Measurements from ENCODE around the gene DIS3. TPM values are rescaled to one million over a fixed set of nuclear protein-coding genes. Genes with fewer than 3 reads are reported as not detected.
"Not testable (repeated sequence)": the region's sequence is repeated elsewhere in the genome, so short reads cannot be mapped to it uniquely, and the experiment has no call there.

Gene DIS3
- total RNA-seq, 1 donor from 2014 or later = 33.1 TPM

GRCh38 chr13:72726726-72727416, 54.8 kb downstream of the DIS3 start:
- Mint-ChIP-seq H3K27ac (ENCODE audit: unreplicated experiment) (peak overlapping the region; percentile 74), H3K4me1 (ENCODE audit: low read depth, unreplicated experiment) (peaks cover 18% of the 10 kb centered on the region)
- DNase-seq = peak; percentile 68

DNA sequence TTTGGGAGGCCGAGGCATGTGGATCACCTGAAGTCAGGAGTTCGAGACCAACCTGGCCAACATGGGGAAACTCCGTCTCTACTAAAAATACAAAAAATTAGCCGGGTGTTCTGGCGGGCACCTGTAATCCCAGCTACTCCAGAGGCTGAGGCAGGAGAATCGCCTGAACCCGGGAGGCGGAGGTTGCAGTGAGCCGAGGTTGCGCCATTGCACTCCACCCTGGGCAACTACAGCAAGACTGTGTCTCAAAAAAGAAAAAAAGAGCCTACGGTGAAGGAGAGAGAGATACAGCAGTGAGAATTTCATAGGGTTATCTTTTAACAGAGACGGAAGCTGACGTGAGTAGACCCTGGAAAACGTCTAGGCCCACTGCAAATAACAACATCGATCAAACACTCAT, 55.5 kb downstream of the DIS3 start:
- H3K4me3 Mint-ChIP-seq (ENCODE audit: unreplicated experiment) = peak overlapping the region; percentile 95
- not testable (repeated sequence) for H3K27me3 Mint-ChIP-seq (ENCODE audit: unreplicated experiment); H3K36me3 Mint-ChIP-seq (ENCODE audit: unreplicated experiment); DNase-seq; H3K27ac Mint-ChIP-seq (ENCODE audit: unreplicated experiment); H3K9me3 Mint-ChIP-seq (ENCODE audit: unreplicated experiment)
- peaks cover 23% of the 10 kb centered on the region for H3K4me1 Mint-ChIP-seq (ENCODE audit: low read depth, unreplicated experiment)

More at GRCh38 chr13:72726726-72727416, 54.8 kb downstream of the DIS3 start:
- Mint-ChIP-seq H3K9me3 (ENCODE audit: unreplicated experiment) (peaks cover 3% of the 10 kb centered on the region), H3K36me3 (ENCODE audit: unreplicated experiment) (no peaks in the 10 kb centered on the region), H3K27me3 (ENCODE audit: unreplicated experiment) (peaks cover 4% of the 10 kb centered on the region), H3K4me3 (ENCODE audit: unreplicated experiment) (peak overlapping the region; percentile 95)
- TF ChIP-seq, protein P1, sequence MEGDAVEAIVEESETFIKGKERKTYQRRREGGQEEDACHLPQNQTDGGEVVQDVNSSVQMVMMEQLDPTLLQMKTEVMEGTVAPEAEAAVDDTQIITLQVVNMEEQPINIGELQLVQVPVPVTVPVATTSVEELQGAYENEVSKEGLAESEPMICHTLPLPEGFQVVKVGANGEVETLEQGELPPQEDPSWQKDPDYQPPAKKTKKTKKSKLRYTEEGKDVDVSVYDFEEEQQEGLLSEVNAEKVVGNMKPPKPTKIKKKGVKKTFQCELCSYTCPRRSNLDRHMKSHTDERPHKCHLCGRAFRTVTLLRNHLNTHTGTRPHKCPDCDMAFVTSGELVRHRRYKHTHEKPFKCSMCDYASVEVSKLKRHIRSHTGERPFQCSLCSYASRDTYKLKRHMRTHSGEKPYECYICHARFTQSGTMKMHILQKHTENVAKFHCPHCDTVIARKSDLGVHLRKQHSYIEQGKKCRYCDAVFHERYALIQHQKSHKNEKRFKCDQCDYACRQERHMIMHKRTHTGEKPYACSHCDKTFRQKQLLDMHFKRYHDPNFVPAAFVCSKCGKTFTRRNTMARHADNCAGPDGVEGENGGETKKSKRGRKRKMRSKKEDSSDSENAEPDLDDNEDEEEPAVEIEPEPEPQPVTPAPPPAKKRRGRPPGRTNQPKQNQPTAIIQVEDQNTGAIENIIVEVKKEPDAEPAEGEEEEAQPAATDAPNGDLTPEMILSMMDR (IDR thresholded peaks at IDR 0.05; ENCODE audit: partially characterized antibody, unreplicated experiment) = no peak

DNA sequence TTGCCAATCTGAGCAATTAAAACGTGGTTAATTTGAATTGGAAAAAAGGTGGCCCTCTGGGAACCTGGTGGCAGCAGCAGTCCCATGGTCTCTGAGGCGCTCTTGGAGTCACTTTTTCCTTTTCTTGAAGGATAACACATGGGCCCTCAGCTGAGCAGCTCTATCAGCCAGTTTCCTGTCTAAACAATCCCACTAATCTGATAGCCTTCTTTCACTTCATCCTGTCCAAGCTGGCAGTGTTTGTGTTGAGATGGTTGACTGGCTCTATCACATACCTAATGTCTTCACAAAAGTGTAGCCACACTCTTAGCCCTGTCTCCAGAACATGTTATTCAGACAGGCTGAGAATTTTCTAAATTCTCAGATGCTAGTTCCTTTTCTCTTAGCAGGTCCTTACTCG, 64.9 kb downstream of the DIS3 start:
- DNase-seq = no peak
- Mint-ChIP-seq H3K27ac (ENCODE audit: unreplicated experiment) (no peak overlapping the region), H3K9me3 (ENCODE audit: unreplicated experiment) (no peaks in the 10 kb centered on the region), H3K27me3 (ENCODE audit: unreplicated experiment) (no peaks in the 10 kb centered on the region), H3K4me3 (ENCODE audit: unreplicated experiment) (no peak overlapping the region), H3K36me3 (ENCODE audit: unreplicated experiment) (peaks cover 21% of the 10 kb centered on the region), H3K4me1 (ENCODE audit: low read depth, unreplicated experiment) (peaks cover 5% of the 10 kb centered on the region)
- TF ChIP-seq, protein P1 (IDR thresholded peaks at IDR 0.05; ENCODE audit: partially characterized antibody, unreplicated experiment) = no peak

Other genes starting within 250 kb of the DIS3 start
- gene MZT1, start 54.3 kb downstream of the DIS3 start, total RNA-seq (ENCODE audit: unreplicated experiment) = 10.1 TPM
- 2.5 TPM for gene BORA, start 54.0 kb downstream of the DIS3 start, total RNA-seq (ENCODE audit: unreplicated experiment)
- gene PIBF1, start 233 bp upstream of the DIS3 start, total RNA-seq (ENCODE audit: unreplicated experiment) = 20.3 TPM